Measurements from ENCODE around the gene STIL. TPM values are rescaled to one million over a fixed set of nuclear protein-coding genes. Genes with fewer than 3 reads are reported as not detected.

Gene STIL
- total RNA-seq: 10 to 100 TPM; 12.4 to 28.3 TPM

GRCh38 chr1:47313915-47314664 lies at the start of gene STIL:
Gene STIL, minus strand, starts transcription at chr1:47314147. Its CDS starts 3,828 bp downstream, at chr1:47310319.

GRCh38 chr1:47333578-47333921 lies 19.6 kb upstream of the STIL start, which contains the start of gene CMPK1:
Gene CMPK1, plus strand, starts transcription at chr1:47333790. Its CDS starts 156 bp downstream, at chr1:47333946.

DNA sequence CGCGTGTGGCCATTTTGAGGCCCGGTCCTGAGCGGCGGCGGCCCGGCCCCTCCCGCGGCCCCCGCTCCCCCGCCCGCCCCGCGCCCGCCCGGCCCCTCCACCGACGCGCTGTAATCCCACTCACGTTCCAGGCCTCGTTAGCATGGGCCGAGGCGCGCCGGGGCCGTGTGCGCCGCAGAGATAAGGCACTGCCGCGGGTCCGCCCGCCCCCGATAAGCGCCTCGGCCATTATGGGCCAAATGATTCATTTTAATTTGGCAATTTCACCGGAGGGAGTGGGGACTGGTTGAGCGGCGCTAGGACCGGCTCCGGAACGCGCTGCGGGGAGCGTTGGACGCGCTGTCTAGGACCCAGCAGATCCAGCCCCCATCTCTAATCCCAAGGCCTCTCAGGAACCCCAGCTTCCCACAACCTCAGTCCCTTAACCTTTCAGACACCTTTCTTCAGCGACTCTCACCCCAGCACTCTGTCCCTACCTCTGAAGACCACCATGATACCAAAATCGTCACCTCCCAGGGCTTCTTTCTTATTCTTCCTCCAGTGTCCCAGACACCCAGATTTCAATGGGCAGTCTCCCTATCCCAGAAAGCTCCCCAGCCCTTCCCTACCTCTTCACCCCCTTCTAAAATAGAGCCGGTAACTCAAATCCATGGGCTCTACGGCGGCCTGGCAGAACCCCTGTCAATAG lies 81.6 kb downstream of the STIL start, which contains the start of gene TAL1:
TAL1 (minus strand) TSS at position 39 of the 688 bp plus-strand sequence. CDS start 6,337 bp downstream, outside the sequence.

Other genes starting within 250 kb of the STIL start
- not detected for gene CYP4Z1, start 246.9 kb downstream of the STIL start, total RNA-seq
- not detected for gene CYP4A22, start 176.7 kb downstream of the STIL start, total RNA-seq
- gene PDZK1IP1, start 124.1 kb downstream of the STIL start, total RNA-seq: not detected
- gene TAL1, start 81.9 kb downstream of the STIL start, total RNA-seq: under 1 TPM in 1 of 2 donors, not detected in 1; under 0.01 TPM
- 10 to 100 TPM; 53.3 to 67.9 TPM for gene CMPK1, start 19.6 kb upstream of the STIL start, total RNA-seq
- not detected for gene FOXE3, start 102.1 kb upstream of the STIL start, total RNA-seq
- gene FOXD2, start 123.9 kb upstream of the STIL start, total RNA-seq: 1 to 10 TPM in 1 of 2 donors, not detected in 1; 1.7 TPM